Activated T-cell treated with anti-CD3 and anti-CD28 coated beads for 1 hour (primary cell): ENCODE data around the gene FGF6.

ENCODE experiments used
- DNase-seq: peaks from one replicate; pipeline ENCODE4 v3.0.0-alpha.2; 2020; ENCODE audit warnings: low read depth

Gene FGF6

DNA sequence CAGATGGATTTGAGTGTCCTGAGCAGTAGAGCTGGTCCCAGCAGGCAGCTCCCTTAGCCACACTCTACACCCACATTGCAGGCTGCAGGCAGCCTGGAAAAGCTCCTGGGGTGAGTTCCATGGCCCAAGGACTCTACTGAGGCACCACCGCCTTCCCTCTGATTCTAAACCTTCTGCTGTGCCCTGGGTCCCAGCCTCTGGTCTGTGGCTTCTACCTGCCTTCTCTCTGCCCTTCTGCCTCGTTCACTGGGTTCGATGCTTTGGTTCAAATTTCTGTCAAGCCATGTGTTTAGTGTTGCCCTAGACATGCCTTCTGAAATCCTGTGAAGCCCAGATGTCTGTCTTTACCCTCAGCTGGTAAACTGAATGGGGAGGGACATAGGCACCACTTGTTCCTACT is 1.5 kb upstream of the FGF6 start:
- DNase-seq, result no peak

- no peak for DNase-seq
Observed at GRCh38 chr12:4446335-4446734, 720 bp upstream of the FGF6 start.

DNA sequence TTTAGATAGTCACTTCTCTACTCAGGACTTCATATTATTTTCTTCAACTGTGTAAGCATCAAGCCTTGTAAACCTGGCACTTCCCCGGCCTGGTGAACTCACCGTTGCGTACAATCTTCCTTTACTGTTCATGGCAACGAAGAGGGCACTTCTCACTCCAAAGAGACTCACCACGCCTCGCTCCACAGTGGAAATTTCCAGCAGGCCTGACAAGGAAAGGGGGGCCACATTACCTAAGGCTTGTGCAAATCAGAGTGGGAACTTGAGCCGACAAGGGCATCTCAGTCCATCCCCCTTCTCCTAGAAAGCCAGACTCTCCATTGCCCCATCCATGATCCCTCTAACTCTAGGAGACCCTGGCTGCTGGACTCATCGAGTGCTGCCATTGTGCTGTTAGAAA is 1.6 kb downstream of the FGF6 start:
- no peak for DNase-seq

DNA sequence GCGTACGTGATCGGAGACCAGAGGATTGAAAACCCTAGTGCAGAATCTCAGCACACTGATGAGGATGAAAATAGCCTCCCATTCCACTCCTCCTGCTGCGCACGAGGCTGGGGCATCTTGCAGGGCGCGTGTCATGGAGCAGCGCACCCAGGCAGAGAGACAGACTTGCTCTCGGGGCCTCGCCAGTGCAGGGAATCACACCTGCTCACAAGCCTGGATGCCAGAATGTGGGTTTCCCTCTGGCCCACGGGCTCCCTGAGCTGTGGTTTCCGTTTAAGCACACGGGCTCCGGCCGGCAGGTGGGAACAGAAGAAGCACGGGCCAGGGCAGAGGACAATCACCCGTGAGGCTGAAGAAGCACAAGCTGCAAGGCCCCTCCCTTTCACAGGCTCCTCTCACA is 2.0 kb downstream of the FGF6 start:
- no peak for DNase-seq

DNA sequence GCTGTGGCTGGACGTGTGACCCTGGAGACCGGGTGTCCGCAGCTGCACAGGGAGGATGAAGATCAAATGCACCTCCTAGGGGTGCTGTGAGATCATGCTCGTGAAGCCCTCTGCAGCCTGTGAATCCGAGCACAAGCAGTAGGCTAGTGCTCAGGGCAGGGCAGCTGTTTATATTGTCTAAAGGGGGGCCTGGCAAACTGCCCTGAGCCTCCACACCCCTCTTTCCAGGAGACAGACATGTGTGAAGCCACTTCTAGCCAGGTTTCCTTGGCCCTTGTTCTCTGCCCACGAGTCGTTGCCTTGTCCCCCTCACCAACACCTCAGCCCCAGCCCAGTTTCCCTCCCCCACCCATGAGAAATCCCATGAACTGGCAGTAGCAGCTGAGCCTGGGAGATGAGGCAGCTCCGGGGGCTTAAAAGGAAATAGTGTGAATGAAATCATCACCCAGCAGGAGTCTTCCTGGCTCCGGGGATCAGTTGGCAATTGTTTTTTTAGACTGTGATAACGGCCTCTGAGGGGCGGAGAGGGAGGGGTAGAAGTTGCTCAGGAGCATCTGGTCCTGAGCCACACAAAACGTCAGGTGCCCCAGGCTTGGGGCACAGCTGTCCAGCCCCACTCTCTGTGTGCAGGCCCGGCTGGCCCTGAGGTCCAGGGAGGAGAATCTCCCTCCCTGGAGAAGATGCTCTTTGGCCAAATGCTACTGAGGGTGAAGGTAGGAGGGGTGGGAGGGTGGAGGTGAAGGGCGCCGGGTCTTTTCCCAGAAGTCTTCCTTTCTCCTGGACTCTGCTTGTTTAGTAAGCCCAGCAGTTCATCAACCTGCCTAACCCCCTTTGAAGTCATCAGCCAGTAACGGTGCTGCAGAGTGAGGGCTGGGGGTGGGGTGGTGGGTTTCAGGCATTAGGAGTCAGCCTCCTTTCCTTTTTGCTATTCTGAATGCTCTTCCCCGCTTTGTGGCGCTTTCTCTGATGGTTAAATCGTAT is 4.0 kb downstream of the FGF6 start:
- DNase-seq, result no peak

DNA sequence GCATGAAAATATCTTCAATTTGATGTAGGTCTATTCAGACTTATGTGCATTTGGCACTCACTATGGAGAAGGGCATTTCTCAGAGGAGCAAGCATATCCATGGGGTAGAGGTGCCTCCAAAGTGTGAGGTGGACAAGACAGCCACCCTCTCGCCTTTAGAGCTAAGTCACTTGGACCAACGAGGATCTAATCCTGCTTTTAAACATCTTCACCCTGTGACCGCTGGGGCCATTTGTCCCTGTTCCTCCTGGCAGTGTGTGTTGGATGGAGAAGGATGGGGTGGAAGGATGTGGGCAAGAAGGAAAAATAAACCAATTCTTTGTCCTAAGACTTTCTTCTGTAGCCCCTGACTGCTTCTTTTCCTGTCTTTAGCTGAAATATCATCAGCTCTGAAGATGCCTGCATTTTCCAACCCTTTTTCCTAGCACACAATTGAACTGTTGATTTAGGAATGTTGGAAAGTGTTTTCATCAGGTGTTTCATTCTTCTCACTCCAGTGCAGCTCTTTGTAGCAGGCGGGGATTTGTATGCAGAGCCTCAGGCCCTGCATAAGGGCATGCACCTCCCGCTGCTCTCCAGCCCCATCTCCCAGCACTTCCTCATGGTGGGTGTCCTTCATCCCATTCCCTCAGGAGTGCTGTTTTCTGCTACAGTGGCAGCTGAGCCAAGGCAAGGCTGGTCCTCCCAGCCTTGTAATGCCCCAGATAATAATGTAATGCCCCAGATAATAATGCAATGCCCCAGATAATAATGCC is 5.3 kb downstream of the FGF6 start:
- no peak for DNase-seq

DNA sequence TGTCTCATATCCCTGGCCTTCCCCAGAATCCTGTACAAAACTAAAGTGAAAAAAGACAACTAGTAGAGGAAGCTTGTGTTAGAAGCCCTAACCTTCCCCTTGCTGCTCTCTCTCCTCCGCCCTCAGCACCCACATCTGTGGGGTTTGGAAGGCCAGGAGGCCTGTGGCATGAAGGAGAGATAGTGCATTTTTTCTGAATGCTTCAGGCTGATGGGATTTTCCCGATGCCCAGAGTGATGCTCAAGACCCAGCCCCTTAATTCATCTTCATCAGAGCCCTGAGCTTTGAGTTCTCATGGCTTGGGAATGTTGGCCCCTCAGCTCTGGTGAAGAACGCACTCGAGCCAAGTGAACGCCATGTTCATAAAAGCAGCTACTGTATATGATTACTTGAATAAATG is 5.9 kb downstream of the FGF6 start:
- DNase-seq, result no peak

DNA sequence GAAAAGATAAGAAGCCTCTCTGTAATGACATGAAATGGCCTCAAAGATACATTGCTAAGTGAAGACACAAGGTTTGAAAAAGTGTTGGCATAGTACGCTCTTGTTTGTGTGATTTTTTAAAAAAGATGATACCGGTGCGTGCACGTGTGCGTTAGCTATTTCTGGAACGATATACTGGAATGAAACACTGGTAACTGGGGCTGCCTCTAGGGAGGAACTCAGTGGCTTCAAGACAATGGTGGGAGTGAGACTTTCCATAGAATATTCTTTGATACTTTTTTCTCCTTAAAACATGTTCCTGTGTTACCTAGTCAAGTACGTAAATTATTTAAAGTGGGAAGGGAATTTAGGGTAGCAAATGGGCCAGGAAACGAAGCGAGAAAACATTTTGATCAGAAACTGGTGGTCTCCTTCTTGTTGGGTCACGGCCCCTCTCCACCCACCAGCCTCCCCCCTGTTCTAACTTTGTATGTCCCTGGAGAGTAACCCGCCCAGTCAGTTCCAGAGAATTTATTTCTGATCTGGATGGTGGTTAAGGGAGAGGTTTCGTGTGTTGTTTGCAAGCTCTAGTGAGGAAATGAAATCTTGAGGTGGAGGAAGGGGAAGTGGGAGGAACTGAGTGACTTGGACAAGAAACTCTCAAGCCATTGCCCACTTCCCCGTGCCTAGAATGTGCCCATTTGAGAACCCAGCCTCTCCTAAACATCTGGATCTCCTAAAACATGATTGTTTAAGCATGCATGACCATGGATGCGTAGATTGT is 6.6 kb downstream of the FGF6 start:
- DNase-seq, result no peak

DNA sequence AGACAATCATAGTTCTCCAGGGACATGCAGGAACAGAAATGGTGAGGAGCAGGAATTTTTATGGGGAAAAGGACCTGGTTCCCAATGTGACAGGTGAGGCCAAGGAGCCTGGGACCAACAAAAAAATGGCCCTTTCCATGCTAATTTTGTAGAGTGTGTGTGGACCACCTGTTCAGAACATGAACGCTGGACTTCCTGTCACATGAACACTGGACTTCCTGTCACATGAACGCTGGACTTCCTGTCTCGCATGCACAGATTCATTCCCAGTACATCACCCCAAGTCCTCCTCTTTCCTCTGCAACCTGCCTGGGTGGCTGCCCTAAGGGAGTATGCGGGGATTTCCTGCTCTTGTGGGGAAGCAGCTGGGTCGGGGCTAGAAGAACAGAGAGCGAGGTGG is 10.1 kb downstream of the FGF6 start:
- DNase-seq, result no peak

DNA sequence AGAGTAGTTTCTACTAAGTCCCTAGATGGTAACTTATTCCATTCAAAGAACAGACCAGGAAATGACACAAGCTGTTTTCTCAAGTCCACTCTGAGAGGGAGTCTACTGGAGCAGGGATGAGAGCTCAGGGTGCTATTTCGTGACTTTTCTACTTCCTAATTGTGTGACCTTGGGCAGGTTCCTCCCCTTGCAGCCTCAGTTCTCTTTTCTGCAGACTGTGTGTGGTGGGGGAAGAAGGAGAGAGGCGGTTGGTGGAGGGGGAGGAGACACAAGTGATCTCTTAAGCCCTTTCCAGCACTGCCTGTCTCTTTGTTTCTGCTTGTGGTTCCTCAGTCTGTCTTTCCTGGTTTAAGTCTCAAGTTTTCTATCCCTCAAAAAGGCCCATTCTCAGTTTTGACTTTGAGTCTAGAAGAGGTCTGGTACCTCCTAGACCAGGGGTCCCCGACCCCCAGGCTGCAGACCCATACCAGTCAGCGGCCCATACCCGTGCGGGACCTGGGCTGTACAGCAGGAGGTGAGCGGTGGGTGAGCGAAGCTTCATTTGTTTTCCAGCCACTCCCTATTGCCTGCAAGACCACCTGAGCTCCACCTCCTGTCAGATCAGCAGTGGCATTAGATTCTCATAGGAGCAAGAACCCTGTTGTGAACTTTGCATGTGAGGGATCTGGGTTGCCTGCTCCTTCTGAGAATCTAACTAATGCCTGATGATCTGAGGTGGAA is 10.7 kb downstream of the FGF6 start:
- no peak for DNase-seq

- DNase-seq, result no peak
Observed at GRCh38 chr12:4434301-4434700, 11.3 kb downstream of the FGF6 start.

DNA sequence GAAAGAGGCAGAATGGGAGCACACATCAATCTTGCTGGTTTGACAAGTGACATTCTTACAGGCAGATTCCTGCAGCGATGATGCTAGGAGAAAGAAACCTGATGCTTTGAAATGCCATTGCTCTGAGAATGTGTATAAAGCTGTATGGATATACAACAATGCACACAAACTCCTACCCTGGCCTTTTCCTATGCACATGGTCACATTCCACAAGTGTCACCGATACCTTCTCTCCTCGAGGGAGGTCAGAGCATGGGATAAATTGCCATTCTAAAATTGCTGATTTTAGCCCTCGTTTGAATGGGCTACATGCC is 11.9 kb downstream of the FGF6 start:
- DNase-seq, result no peak

GRCh38 chr12:4432878-4433744 is 12.5 kb downstream of the FGF6 start:
- DNase-seq, result no peak

- DNase-seq, result no peak
Observed at GRCh38 chr12:4431866-4432265, 13.7 kb downstream of the FGF6 start.

GRCh38 chr12:4431436-4431835 is 14.2 kb downstream of the FGF6 start:
- DNase-seq, result no peak

DNA sequence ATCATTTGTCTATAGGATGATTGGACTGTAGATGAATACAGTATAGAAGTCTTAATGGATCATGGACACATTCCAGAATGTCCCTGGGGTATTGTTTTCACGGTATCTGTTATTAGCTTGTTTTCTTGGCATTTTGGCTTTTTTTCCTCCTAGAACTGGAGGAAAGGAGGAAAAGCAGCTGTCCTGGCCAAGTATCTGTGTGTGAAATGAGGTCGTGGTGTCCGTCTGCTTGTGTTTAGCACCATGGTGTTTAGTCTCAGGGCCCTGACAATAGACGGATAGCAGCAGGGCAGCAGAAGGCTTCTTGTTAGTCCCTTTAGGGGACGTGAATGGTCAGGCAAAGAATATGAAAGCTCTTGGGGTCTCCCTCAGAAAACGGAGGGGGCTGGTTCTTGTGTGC is 21.2 kb downstream of the FGF6 start:
- no peak for DNase-seq

GRCh38 chr12:4423528-4424195 is 22.0 kb downstream of the FGF6 start:
- no peak for DNase-seq

DNA sequence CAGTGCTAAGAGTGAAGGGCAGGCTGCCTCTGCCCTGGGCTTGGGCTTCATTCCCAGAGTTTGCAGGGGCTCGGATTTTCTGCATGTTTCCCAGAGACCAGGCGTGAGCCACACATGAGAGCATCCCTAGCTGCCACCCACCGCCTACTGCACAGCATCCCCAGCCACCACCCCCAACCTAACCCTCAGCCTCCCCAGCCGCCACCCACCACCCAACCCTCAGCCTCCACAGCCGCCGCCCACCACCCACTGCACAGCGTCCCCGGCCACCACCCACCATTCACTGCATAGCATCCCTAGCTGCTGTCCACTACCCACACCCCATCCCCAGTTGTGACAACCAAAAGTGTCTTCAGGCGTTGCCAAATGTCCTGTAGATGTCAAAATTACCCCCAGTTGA is 22.6 kb downstream of the FGF6 start:
- no peak for DNase-seq

GRCh38 chr12:4421590-4422031 is 24.0 kb downstream of the FGF6 start:
- DNase-seq, result no peak

DNA sequence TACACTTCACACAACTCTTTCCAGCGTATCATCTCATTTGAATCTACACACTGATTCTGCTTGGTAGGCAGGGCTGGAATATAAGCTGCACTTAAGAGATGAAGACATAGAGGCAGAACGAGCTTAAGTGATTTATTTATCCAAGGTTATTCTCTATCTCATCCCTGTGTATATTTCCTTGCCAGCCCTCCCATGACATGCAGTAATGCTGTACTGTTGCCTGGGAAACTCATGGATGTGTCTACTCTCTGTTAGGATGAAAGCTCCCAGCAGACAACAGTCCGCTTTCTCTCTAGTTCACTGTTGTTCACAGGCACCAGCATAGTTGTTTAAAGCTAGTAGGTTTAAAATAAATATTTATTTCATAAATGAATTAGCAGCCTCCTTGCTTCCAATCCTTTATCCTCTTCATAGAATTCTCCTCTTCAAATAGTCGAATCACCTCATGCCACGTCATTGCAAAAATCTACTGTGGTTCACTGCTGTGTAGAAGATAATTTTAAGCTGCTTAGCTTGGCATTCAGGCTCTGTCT is 25.4 kb downstream of the FGF6 start:
- DNase-seq, result no peak
